Ishikawa (cell line): ENCODE results near the gene A2M.

Experiments
- CREB1 ChIP-seq: IDR thresholded peaks from 2 replicates; pipeline ENCODE4 v1.6.1; 2012; ENCODE audit warnings: low read depth
- EGR1 ChIP-seq: IDR thresholded peaks from 2 replicates; pipeline ENCODE4 v1.6.1; 2012
- EP300 ChIP-seq: IDR thresholded peaks from 2 replicates; pipeline ENCODE4 v1.6.1; 2012; ENCODE audit warnings: borderline replicate concordance
- FOXM1 ChIP-seq: IDR thresholded peaks from 2 replicates; pipeline ENCODE4 v1.6.1; 2012; ENCODE audit warnings: low read depth, borderline replicate concordance
- RAD21 ChIP-seq: IDR thresholded peaks from 2 replicates; pipeline ENCODE4 v1.6.1; 2012; ENCODE audit warnings: low read depth
- TAF1 ChIP-seq: IDR thresholded peaks from 2 replicates; pipeline ENCODE4 v1.6.1; 2012; ENCODE audit warnings: low read depth, mild to moderate bottlenecking
- TEAD4 ChIP-seq: IDR thresholded peaks from 2 replicates; pipeline ENCODE4 v1.6.1; 2012
- YY1 ChIP-seq: IDR thresholded peaks from 2 replicates; pipeline ENCODE4 v1.6.1; 2012; ENCODE audit warnings: low read depth
- TF ChIP-seq, protein P1 (sequence below): IDR thresholded peaks from 2 replicates; pipeline ENCODE4 v1.6.1; 2012
- TF ChIP-seq, protein P2 (sequence below): IDR thresholded peaks from 2 replicates; pipeline ENCODE4 v1.6.1; 2012; ENCODE audit warnings: low read depth, mild to moderate bottlenecking
- TF ChIP-seq, protein P3 (sequence below): IDR thresholded peaks from 2 replicates; pipeline ENCODE4 v1.6.1; 2012

- no peak for TF ChIP-seq EGR1
- TF ChIP-seq, protein P1, sequence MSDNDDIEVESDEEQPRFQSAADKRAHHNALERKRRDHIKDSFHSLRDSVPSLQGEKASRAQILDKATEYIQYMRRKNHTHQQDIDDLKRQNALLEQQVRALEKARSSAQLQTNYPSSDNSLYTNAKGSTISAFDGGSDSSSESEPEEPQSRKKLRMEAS = no peak
- TF ChIP-seq FOXM1 = no peak
- TF ChIP-seq EP300 = no peak
- TF ChIP-seq, protein P2, sequence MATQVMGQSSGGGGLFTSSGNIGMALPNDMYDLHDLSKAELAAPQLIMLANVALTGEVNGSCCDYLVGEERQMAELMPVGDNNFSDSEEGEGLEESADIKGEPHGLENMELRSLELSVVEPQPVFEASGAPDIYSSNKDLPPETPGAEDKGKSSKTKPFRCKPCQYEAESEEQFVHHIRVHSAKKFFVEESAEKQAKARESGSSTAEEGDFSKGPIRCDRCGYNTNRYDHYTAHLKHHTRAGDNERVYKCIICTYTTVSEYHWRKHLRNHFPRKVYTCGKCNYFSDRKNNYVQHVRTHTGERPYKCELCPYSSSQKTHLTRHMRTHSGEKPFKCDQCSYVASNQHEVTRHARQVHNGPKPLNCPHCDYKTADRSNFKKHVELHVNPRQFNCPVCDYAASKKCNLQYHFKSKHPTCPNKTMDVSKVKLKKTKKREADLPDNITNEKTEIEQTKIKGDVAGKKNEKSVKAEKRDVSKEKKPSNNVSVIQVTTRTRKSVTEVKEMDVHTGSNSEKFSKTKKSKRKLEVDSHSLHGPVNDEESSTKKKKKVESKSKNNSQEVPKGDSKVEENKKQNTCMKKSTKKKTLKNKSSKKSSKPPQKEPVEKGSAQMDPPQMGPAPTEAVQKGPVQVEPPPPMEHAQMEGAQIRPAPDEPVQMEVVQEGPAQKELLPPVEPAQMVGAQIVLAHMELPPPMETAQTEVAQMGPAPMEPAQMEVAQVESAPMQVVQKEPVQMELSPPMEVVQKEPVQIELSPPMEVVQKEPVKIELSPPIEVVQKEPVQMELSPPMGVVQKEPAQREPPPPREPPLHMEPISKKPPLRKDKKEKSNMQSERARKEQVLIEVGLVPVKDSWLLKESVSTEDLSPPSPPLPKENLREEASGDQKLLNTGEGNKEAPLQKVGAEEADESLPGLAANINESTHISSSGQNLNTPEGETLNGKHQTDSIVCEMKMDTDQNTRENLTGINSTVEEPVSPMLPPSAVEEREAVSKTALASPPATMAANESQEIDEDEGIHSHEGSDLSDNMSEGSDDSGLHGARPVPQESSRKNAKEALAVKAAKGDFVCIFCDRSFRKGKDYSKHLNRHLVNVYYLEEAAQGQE = no peak
- TF ChIP-seq, protein P3, sequence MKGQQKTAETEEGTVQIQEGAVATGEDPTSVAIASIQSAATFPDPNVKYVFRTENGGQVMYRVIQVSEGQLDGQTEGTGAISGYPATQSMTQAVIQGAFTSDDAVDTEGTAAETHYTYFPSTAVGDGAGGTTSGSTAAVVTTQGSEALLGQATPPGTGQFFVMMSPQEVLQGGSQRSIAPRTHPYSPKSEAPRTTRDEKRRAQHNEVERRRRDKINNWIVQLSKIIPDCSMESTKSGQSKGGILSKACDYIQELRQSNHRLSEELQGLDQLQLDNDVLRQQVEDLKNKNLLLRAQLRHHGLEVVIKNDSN = no peak
- no peak for TF ChIP-seq RAD21
- no peak for TF ChIP-seq TAF1
- TF ChIP-seq CREB1 = no peak
- no peak for TF ChIP-seq TEAD4
- no peak for TF ChIP-seq YY1
Observed at GRCh38 chr12:9065607-9065856, 50.2 kb downstream of the A2M start.
